Hepatocyte (in vitro differentiated cells): ENCODE data around the gene PGAP1. TPM values are rescaled to one million over a fixed set of nuclear protein-coding genes. Genes with fewer than 3 reads are reported as not detected.
A peak's percentile ranks its signal among the peaks of the same experiment; 100 is the strongest.

ENCODE experiments used
- DNase-seq: peaks from one replicate; pipeline ENCODE4 v3.0.0-alpha.2; 2016; ENCODE audit warnings: low spot score
- H2AFZ ChIP-seq: fragments of 200-600 bp; sonication (generic); 2 replicates; pipeline ENCODE4 v1.6.0; 2016; ENCODE audit warnings: antibody characterized with exemption, mild to moderate bottlenecking
- H3K27ac ChIP-seq: fragments of 200-600 bp; sonication (generic); 2 replicates; pipeline ENCODE4 v1.5.1; 2016; ENCODE audit warnings: mild to moderate bottlenecking
- H3K27me3 ChIP-seq: fragments of 200-600 bp; sonication (generic); 2 replicates; pipeline ENCODE4 v1.6.1; 2016
- H3K36me3 ChIP-seq: fragments of 200-600 bp; sonication (generic); replicated peaks from 2 replicates; pipeline ENCODE4 v1.5.1; 2016; ENCODE audit warnings: low read depth; ENCODE audit not compliant: insufficient read depth
- H3K4me1 ChIP-seq: fragments of 200-600 bp; sonication (generic); 2 replicates; pipeline ENCODE4 v1.5.1; 2016; ENCODE audit warnings: mild to moderate bottlenecking, moderate library complexity; ENCODE audit not compliant: insufficient read depth
- H3K4me2 ChIP-seq: fragments of 200-600 bp; sonication (generic); 2 replicates; pipeline ENCODE4 v1.6.0; 2016
- H3K4me3 ChIP-seq: fragments of 200-600 bp; sonication (generic); 2 replicates; pipeline ENCODE4 v1.5.1; 2016; ENCODE audit warnings: mild to moderate bottlenecking
- H3K79me2 ChIP-seq: fragments of 200-600 bp; sonication (generic); 2 replicates; pipeline ENCODE4 v1.6.0; 2017; ENCODE audit warnings: mild to moderate bottlenecking
- H3K9me2 ChIP-seq: fragments of 200-600 bp; sonication (generic); replicated peaks from 2 replicates; pipeline ENCODE4 v1.6.0; 2017; ENCODE audit warnings: mild to moderate bottlenecking; ENCODE audit not compliant: insufficient read depth
- H3K9me3 ChIP-seq: fragments of 200-600 bp; sonication (generic); 2 replicates; pipeline ENCODE4 v1.5.1; 2016; ENCODE audit warnings: low read depth, mild to moderate bottlenecking
- H4K20me1 ChIP-seq: fragments of 200-600 bp; sonication (generic); 2 replicates; pipeline ENCODE4 v1.6.0; 2016; ENCODE audit warnings: mild to moderate bottlenecking; ENCODE audit not compliant: insufficient read depth, poor library complexity, severe bottlenecking
- EZH2 ChIP-seq: fragments of 200-600 bp; sonication (generic); IDR thresholded peaks from 2 replicates; pipeline ENCODE4 v1.6.1; 2016; ENCODE audit warnings: antibody characterized with exemption, mild to moderate bottlenecking, borderline replicate concordance
- EZH2phosphoT487 ChIP-seq: fragments of 200-600 bp; sonication (generic); IDR thresholded peaks from one replicate; pipeline ENCODE4 v1.6.1; 2018; ENCODE audit warnings: antibody characterized with exemption, mild to moderate bottlenecking, low read depth, moderate library complexity; ENCODE audit not compliant: unreplicated experiment, severe bottlenecking
- WGBS: methylation state at CpG from one replicate; pipeline ENCODE4 v1.1.6; 2016; ENCODE audit warnings: low lambda C conversion rate; ENCODE audit errors: missing lambda C conversion rate; 5-methylcytosine and 5-hydroxymethylcytosine counted together
- polyA plus RNA-seq: library from polyadenylated mRNA; unstranded; fragments of >200 nt; fragmentation: Nextera tagmentation; extraction: Ambion mirVana; gene quantifications from 2 replicates; pipeline ENCODE4 v1.2.1, GENCODE V29; 2016
- total RNA-seq: library from RNA; depleted of rRNA; stranded (reverse); fragments of >200 nt; gene quantifications from 2 replicates; pipeline ENCODE4 v1.2.3, GENCODE V29; 2014
- TF ChIP-seq, protein P1 (sequence below): fragments of 200-600 bp; sonication (generic); IDR thresholded peaks from 2 replicates; pipeline ENCODE4 v1.5.1; 2016; ENCODE audit warnings: antibody characterized with exemption, mild to moderate bottlenecking; ENCODE audit not compliant: poor library complexity

PGAP1 gene
- total and polyA plus RNA-seq, 2 experiments from 2014 or later = 2.6 to 15.3 TPM

DNA sequence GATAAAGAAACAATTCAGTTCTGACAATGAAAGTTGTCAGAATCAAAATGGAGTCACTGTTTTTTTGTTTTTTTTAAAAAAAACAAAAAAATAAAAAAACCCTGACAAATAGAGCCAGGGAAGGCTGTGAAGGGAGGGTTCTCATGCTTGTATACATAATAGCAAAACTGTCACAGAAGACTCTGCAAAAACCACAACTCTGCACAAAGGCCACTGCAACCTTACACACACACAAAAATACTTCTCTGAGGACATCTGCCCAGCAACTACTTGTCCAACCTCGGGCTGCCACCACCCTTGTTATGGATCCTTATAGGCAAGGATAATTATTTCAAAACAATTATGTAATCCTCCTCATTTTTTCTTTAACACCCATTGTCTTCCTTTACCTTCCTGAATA lies 75.4 kb downstream of the PGAP1 start:
- DNase-seq = no peak
- no peak for TF ChIP-seq EZH2phosphoT487
- WGBS = 83% methylated on average over 1 of the region's 1 CpG
- no peaks in the 10 kb centered on the region for H3K9me3 ChIP-seq
- no peaks in the 10 kb centered on the region for H3K9me2 ChIP-seq
- H2AFZ ChIP-seq = no peak overlapping the region
- no peaks in the 10 kb centered on the region for H3K4me1 ChIP-seq
- H3K4me3 ChIP-seq = no peak overlapping the region
- no peaks in the 10 kb centered on the region for H4K20me1 ChIP-seq
- H3K79me2 ChIP-seq = no peaks in the 10 kb centered on the region
- H3K36me3 ChIP-seq = peaks cover 4% of the 10 kb centered on the region
- no peaks in the 10 kb centered on the region for H3K27me3 ChIP-seq
- no peak overlapping the region for H3K27ac ChIP-seq
- no peak overlapping the region for H3K4me2 ChIP-seq

DNA sequence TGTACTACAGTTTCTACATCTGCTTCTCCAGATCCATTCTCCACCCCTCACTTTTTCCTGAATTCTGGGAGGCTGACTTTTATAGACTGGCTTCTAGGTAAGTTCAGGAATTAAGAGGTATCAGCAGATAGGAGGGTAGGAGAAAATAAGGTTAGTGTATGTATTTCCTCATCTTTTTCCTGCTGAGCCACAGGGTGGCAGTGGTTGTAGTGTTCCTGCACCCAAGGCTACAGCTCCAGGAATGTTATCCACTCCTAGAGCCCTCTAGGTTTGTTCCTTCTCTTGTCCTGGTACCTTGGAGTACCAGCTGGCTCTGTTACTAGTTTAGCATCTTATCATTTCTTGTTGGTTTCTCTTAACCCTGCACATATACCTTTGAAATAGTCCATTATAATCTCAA lies 76.6 kb downstream of the PGAP1 start:
- DNase-seq = peak; percentile 13
- H3K9me3 ChIP-seq = no peaks in the 10 kb centered on the region

DNA sequence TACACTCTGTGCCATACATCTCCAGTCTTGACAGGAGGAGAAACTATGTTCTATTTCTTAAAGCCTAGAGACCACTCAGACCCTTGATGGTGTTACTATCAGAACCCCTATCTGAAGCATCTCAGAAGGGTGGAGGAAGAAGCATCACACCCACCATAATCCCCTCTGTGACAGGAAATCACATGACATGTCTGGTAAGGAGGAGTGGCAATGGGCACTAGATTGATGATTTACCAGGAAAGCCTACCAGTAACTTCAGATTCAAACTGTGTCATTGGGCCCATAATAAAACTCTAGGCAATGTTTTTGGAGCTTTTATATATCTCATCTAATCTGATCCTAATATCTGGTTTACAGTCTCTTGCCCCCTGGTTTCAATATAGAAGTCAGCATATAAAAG lies 80.2 kb downstream of the PGAP1 start:
- H3K9me3 ChIP-seq = no peaks in the 10 kb centered on the region
- H3K27me3 ChIP-seq = no peaks in the 10 kb centered on the region
- H3K9me2 ChIP-seq = no peaks in the 10 kb centered on the region
- DNase-seq = no peak
- no peak overlapping the region for H3K4me3 ChIP-seq
- H4K20me1 ChIP-seq = no peaks in the 10 kb centered on the region
- H3K27ac ChIP-seq = no peak overlapping the region
- H3K79me2 ChIP-seq = no peaks in the 10 kb centered on the region
- H3K4me1 ChIP-seq = no peaks in the 10 kb centered on the region
- no peak for TF ChIP-seq EZH2phosphoT487
- TF ChIP-seq, protein P1, sequence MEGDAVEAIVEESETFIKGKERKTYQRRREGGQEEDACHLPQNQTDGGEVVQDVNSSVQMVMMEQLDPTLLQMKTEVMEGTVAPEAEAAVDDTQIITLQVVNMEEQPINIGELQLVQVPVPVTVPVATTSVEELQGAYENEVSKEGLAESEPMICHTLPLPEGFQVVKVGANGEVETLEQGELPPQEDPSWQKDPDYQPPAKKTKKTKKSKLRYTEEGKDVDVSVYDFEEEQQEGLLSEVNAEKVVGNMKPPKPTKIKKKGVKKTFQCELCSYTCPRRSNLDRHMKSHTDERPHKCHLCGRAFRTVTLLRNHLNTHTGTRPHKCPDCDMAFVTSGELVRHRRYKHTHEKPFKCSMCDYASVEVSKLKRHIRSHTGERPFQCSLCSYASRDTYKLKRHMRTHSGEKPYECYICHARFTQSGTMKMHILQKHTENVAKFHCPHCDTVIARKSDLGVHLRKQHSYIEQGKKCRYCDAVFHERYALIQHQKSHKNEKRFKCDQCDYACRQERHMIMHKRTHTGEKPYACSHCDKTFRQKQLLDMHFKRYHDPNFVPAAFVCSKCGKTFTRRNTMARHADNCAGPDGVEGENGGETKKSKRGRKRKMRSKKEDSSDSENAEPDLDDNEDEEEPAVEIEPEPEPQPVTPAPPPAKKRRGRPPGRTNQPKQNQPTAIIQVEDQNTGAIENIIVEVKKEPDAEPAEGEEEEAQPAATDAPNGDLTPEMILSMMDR = no peak
- H3K36me3 ChIP-seq = peaks cover 4% of the 10 kb centered on the region
- no peak overlapping the region for H3K4me2 ChIP-seq
- no peak overlapping the region for H2AFZ ChIP-seq

More for the DNA sequence above, 76.6 kb downstream of the PGAP1 start:
- Histone ChIP-seq H3K79me2 (no peaks in the 10 kb centered on the region), H3K27me3 (no peaks in the 10 kb centered on the region), H3K36me3 (peaks cover 4% of the 10 kb centered on the region), H2AFZ (no peak overlapping the region), H3K4me3 (no peak overlapping the region), H3K9me2 (no peaks in the 10 kb centered on the region), H3K4me2 (no peak overlapping the region), H4K20me1 (no peaks in the 10 kb centered on the region), H3K27ac (no peak overlapping the region), H3K4me1 (no peaks in the 10 kb centered on the region)
- TF ChIP-seq, protein P1 = peak; percentile 29
- TF ChIP-seq EZH2 = no peak

DNA sequence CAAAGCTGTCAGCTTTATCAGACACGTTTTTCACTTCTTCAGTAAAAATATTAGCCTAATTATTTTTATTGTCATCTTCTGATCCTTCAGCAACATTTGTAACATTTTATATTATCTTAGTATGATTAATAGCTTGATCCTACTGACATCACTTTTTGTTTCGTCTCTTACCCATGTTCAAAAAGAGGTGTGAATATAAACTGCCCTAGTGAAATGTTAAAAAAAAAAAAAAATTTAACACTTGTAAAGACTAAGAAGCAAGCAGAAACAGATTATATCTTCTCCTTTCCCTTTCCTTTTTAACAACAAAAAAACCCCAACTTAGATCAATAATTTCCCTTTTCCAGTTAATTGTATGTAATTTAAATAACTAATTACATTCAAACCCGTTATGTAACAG lies 81.1 kb downstream of the PGAP1 start:
- WGBS = 92% methylated on average over 3 of the region's 3 CpGs
- Histone ChIP-seq H4K20me1 (no peaks in the 10 kb centered on the region), H3K36me3 (peaks cover 4% of the 10 kb centered on the region), H3K9me2 (no peaks in the 10 kb centered on the region), H2AFZ (no peak overlapping the region), H3K4me1 (no peaks in the 10 kb centered on the region), H3K79me2 (no peaks in the 10 kb centered on the region), H3K27me3 (no peaks in the 10 kb centered on the region), H3K4me3 (no peak overlapping the region), H3K9me3 (no peaks in the 10 kb centered on the region), H3K27ac (no peak overlapping the region), H3K4me2 (no peak overlapping the region)
- TF ChIP-seq EZH2 (no peak), EZH2phosphoT487 (no peak)
- TF ChIP-seq, protein P1 = no peak
- no peak for DNase-seq
